HepG2 (cell line): ENCODE measurements around the gene DNAJB12. TPM values are rescaled to one million over a fixed set of nuclear protein-coding genes. Genes with fewer than 3 reads are reported as not detected.

ENCODE experiments used
- ATF4 ChIP-seq, 2 experiments: fragments of 450-650 bp in 1 of 2; sonication (generic) in 1 of 2; formaldehyde crosslinking; IDR thresholded peaks; 2 replicates each; pipeline versions ENCODE4 v1.5.0 to v1.8.0; 2020 to 2022; ENCODE audit warnings: mild to moderate bottlenecking in 1 of 2, missing genetic modification reagents in 1 of 2
- DMTF1 ChIP-seq: sonication (generic); formaldehyde crosslinking; IDR thresholded peaks from 2 replicates; pipeline ENCODE4 v1.4.0; 2020; ENCODE audit warnings: mild to moderate bottlenecking, missing genetic modification reagents
- HNF4A ChIP-seq: sonication (generic); formaldehyde crosslinking; IDR thresholded peaks from 2 replicates; pipeline ENCODE4 v1.4.0; 2020; ENCODE audit warnings: missing genetic modification reagents
- HNRNPK ChIP-seq: fragments of 200-400 bp; formaldehyde crosslinking; IDR thresholded peaks from 2 replicates; pipeline ENCODE4 v1.6.1; 2018; ENCODE audit warnings: low read length, low read depth, moderate library complexity, mild to moderate bottlenecking; ENCODE audit not compliant: poor library complexity, severe bottlenecking
- MXD4 ChIP-seq: IDR thresholded peaks from 2 replicates; pipeline ENCODE4 v1.6.1; 2016; ENCODE audit warnings: mild to moderate bottlenecking, missing biosample characterization, missing genetic modification reagents
- MYC ChIP-seq: sonication (generic); formaldehyde crosslinking; IDR thresholded peaks from 2 replicates; pipeline ENCODE4 v1.9.0; 2021; ENCODE audit warnings: missing genetic modification reagents, borderline replicate concordance
- NFRKB ChIP-seq: fragments of 450-650 bp; IDR thresholded peaks from 2 replicates; pipeline ENCODE4 v1.6.1; 2017
- NR2F6 ChIP-seq, 2 experiments: IDR thresholded peaks; 2 replicates each; pipeline ENCODE4 v1.6.1; 2016; ENCODE audit warnings: antibody characterized with exemption in 1 of 2, mild to moderate bottlenecking in 1 of 2
- NR3C1 ChIP-seq: sonication (generic); formaldehyde crosslinking; IDR thresholded peaks from 2 replicates; pipeline ENCODE4 v1.4.0; 2020; ENCODE audit warnings: missing genetic modification reagents
- PATZ1 ChIP-seq: sonication (generic); formaldehyde crosslinking; IDR thresholded peaks from 2 replicates; pipeline ENCODE4 v1.4.0; 2020; ENCODE audit warnings: missing genetic modification reagents
- POLR2AphosphoS5 ChIP-seq: IDR thresholded peaks from 2 replicates; pipeline ENCODE4 v1.6.1; 2012; ENCODE audit warnings: low read depth, low read length
- SP1 ChIP-seq, 2 experiments: fragments of 450-650 bp in 1 of 2; sonication (generic) in 1 of 2; formaldehyde crosslinking in 1 of 2; IDR thresholded peaks; 2 replicates each; pipeline versions ENCODE4 v1.4.0 to v1.6.1; 2016 to 2020; ENCODE audit warnings: missing genetic modification reagents in 1 of 2
- SYNCRIP ChIP-seq: fragments of 200-400 bp; formaldehyde crosslinking; IDR thresholded peaks from 2 replicates; pipeline ENCODE4 v1.6.1; 2018; ENCODE audit warnings: mild to moderate bottlenecking, low read depth, low read length; ENCODE audit not compliant: insufficient read depth
- ZFYVE20 ChIP-seq: sonication (generic); formaldehyde crosslinking; IDR thresholded peaks from 2 replicates; pipeline ENCODE4 v1.8.0; 2023; ENCODE audit warnings: low read depth, mild to moderate bottlenecking, moderate library complexity, missing genetic modification reagents, borderline replicate concordance
- ZKSCAN1 ChIP-seq: fragments of 150-350 bp; IDR thresholded peaks from 2 replicates; pipeline ENCODE4 v1.6.1; 2014; ENCODE audit warnings: low read length
- ZNF207 ChIP-seq: fragments of 450-650 bp; IDR thresholded peaks from 2 replicates; pipeline ENCODE4 v1.6.1; 2016; ENCODE audit warnings: antibody characterized with exemption, borderline replicate concordance
- ZNF549 ChIP-seq: sonication (generic); formaldehyde crosslinking; IDR thresholded peaks from 2 replicates; pipeline ENCODE4 v1.5.0; 2020; ENCODE audit warnings: missing genetic modification reagents
- ZNF709 ChIP-seq: sonication (generic); formaldehyde crosslinking; IDR thresholded peaks from 2 replicates; pipeline ENCODE4 v1.5.0; 2020; ENCODE audit warnings: mild to moderate bottlenecking, missing genetic modification reagents
- ZNF878 ChIP-seq: sonication (generic); formaldehyde crosslinking; IDR thresholded peaks from 2 replicates; pipeline ENCODE4 v1.8.1; 2023; ENCODE audit warnings: mild to moderate bottlenecking, missing genetic modification reagents, moderate library complexity
- polyA plus RNA-seq, 8 experiments: library from polyadenylated mRNA; depleted of rRNA in 3 of 8; stranded (reverse) in 7 of 8; unstranded in 1 of 8; fragments of >200 nt; fragmentation: Illumina TruSeq in 4 of 8; extraction: Trizol in 4 of 8; gene quantifications; 2 replicates each; pipeline versions ENCODE4 v1.2.1 to v1.2.3, GENCODE V29; 2011 to 2016; ENCODE audit warnings: low read depth in 4 of 8, missing spikeins in 1 of 8, mixed read lengths in 1 of 8; ENCODE audit not compliant: insufficient read depth in 1 of 8
- total RNA-seq, 5 experiments: library from RNA; depleted of rRNA; stranded (reverse); fragments of >200 nt; fragmentation: Illumina TruSeq; extraction: Trizol; gene quantifications; 2 replicates each; pipeline ENCODE4 v1.2.3, GENCODE V29; 2016; ENCODE audit warnings: low read depth in 1 of 5
- TF ChIP-seq, protein P1 (sequence below): sonication (generic); formaldehyde crosslinking; IDR thresholded peaks from 2 replicates; pipeline ENCODE4 v1.5.0; 2020; ENCODE audit warnings: missing genetic modification reagents

DNAJB12 gene
- total and polyA plus RNA-seq, 2 of the 13 experiments (the other 11 are each of a cell fraction or from before 2014, with no cell fraction given): 10.8 to 18.2 TPM

DNA sequence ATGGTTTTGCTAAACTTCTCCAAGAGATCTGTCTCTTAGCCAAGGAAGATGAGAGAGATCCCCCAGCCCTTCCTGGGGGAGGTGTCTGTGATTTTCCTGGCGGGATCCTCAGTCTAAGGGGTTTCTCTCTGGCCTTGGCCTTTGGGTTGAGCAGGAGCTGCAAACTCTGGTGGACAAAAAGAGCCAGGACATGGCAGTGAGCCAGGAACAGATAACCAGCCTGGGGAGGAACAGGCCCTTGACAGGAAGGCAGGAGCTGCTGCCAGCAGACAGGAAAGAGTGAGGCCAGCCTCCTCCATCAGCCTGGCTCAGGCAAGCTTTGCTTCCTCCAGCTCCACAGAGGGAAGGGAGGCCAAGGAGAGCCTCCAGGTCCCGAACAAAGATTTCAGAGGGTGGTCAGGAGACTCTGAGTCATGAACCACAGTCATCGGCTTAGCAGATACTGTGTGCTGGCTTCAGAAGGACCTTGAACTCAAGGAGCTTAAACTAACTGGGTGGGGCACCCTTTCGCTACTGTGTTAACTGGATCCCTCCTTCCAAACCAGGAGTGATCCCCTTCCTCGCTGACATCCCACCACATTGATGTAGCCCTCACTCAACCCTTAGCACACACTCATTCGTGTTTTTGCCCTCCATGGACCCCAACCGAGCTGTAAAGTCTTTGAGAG is 46.3 kb downstream of the DNAJB12 start (continued):
- peak; percentile 58 for TF ChIP-seq PATZ1 (CRISPR knock-in tag)
- no peak for TF ChIP-seq NR3C1 (CRISPR knock-in tag)
- TF ChIP-seq ATF4 (CRISPR knock-in tag; IDR thresholded peaks at IDR 0.05): 0 out of 4 replicates have a peak, but pooled peaks of 1 of the 2 experiments have one; percentile 11
- TF ChIP-seq HNF4A: peak; percentile 30; the same call in 1 of the 2 replicates
- no peak for TF ChIP-seq ZKSCAN1
- no peak for TF ChIP-seq NR2F6 (IDR thresholded peaks at IDR 0.05)
- peak; percentile 50 for TF ChIP-seq NR2F6 (CRISPR knock-in tag; IDR thresholded peaks at IDR 0.05)
- no peak for TF ChIP-seq ZNF709 (CRISPR knock-in tag)
- TF ChIP-seq ZNF878: no peak
- TF ChIP-seq SYNCRIP: no peak
- TF ChIP-seq POLR2AphosphoS5: no peak
- TF ChIP-seq HNRNPK: no peak
- no peak for TF ChIP-seq ZFYVE20 (CRISPR knock-in tag)
- no peak for TF ChIP-seq MXD4 (CRISPR knock-in tag)
- TF ChIP-seq ZNF549 (CRISPR knock-in tag): no peak
- TF ChIP-seq SP1 (IDR thresholded peaks at IDR 0.05): no peak
- TF ChIP-seq SP1 (CRISPR knock-in tag; IDR thresholded peaks at IDR 0.05): no peak
- TF ChIP-seq, protein P1, sequence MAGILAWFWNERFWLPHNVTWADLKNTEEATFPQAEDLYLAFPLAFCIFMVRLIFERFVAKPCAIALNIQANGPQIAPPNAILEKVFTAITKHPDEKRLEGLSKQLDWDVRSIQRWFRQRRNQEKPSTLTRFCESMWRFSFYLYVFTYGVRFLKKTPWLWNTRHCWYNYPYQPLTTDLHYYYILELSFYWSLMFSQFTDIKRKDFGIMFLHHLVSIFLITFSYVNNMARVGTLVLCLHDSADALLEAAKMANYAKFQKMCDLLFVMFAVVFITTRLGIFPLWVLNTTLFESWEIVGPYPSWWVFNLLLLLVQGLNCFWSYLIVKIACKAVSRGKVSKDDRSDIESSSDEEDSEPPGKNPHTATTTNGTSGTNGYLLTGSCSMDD (CRISPR knock-in tag): no peak
- no peak for TF ChIP-seq NFRKB
- no peak for TF ChIP-seq DMTF1
- TF ChIP-seq MYC (CRISPR knock-in tag): 0 out of 2 replicates have a peak, but pooled peaks have one; percentile 18
- TF ChIP-seq ZNF207: no peak
